Central memory CD4-positive, alpha-beta T cell (primary cell): ENCODE results near the gene PHC2.

Experiments
- DNase-seq: peaks from one replicate; pipeline ENCODE4 v3.0.0; 2022
- total RNA-seq, 3 experiments: gene quantifications; one replicate each; lab custom pipeline; 2026; lab: John Stamatoyannopoulos, UW

Gene PHC2
- 27.8 to 63.0 (median 46.5) reads per million in 3 experiments for total RNA-seq

GRCh38 chr1:33430692-33431593 lies at the start of gene PHC2:
Gene PHC2 (minus strand): TSS chr1:33431095. CDS start chr1:33375539, 55,556 bp downstream.
- peak; percentile 94 for DNase-seq

- DNase-seq: no peak
Observed at GRCh38 chr1:33477451-33477850, 46.6 kb upstream of the PHC2 start.

GRCh38 chr1:33473900-33474299 lies 43.0 kb upstream of the PHC2 start:
- DNase-seq: no peak

GRCh38 chr1:33472269-33472980 lies 41.5 kb upstream of the PHC2 start, which contains the start of gene ZSCAN20:
Gene ZSCAN20 (plus strand): TSS chr1:33472645. CDS start chr1:33479289, 6,644 bp downstream.
- DNase-seq: peak; percentile 75

GRCh38 chr1:33471416-33471815 lies 40.5 kb upstream of the PHC2 start:
- DNase-seq: no peak

GRCh38 chr1:33470495-33471012 lies 39.7 kb upstream of the PHC2 start:
- DNase-seq: peak; percentile 31

GRCh38 chr1:33469691-33470090 lies 38.8 kb upstream of the PHC2 start:
- DNase-seq: no peak

GRCh38 chr1:33468967-33469366 lies 38.1 kb upstream of the PHC2 start:
- no peak for DNase-seq

- DNase-seq: no peak
Observed at GRCh38 chr1:33468531-33468930, 37.6 kb upstream of the PHC2 start.

GRCh38 chr1:33468011-33468410 lies 37.1 kb upstream of the PHC2 start:
- DNase-seq: no peak

- DNase-seq: no peak
Observed at GRCh38 chr1:33466159-33466558, 35.3 kb upstream of the PHC2 start.

- DNase-seq: no peak
Observed at GRCh38 chr1:33465316-33465715, 34.4 kb upstream of the PHC2 start.

- no peak for DNase-seq
Observed at GRCh38 chr1:33464552-33464951, 33.7 kb upstream of the PHC2 start.

GRCh38 chr1:33462405-33463164 lies 31.7 kb upstream of the PHC2 start:
- DNase-seq: no peak

GRCh38 chr1:33460947-33461629 lies 30.2 kb upstream of the PHC2 start:
- no peak for DNase-seq

GRCh38 chr1:33460144-33460543 lies 29.2 kb upstream of the PHC2 start:
- no peak for DNase-seq

GRCh38 chr1:33459691-33460090 lies 28.8 kb upstream of the PHC2 start:
- no peak for DNase-seq

- no peak for DNase-seq
Observed at GRCh38 chr1:33456502-33456886, 25.6 kb upstream of the PHC2 start.

- DNase-seq: peak; percentile 32
Observed at GRCh38 chr1:33455539-33456501, 24.9 kb upstream of the PHC2 start.

GRCh38 chr1:33454646-33455282 lies 23.9 kb upstream of the PHC2 start:
- no peak for DNase-seq
